Fibroblast of lung (primary cell): ENCODE data around the gene WDR93. TPM values are rescaled to one million over a fixed set of nuclear protein-coding genes. Genes with fewer than 3 reads are reported as not detected.

Source experiments
- DNase-seq, 2 donors: peaks; one replicate each; pipeline versions ENCODE4 v3.0.0 to v3.0.0-alpha.2; 2010; ENCODE audit warnings: low read depth in 2 of 2
- H2AFZ ChIP-seq: 2 replicates; pipeline ENCODE4 v1.5.1; 2012; ENCODE audit warnings: low read length, control low read depth, inconsistent platforms
- H3K27ac ChIP-seq: 2 replicates; pipeline ENCODE4 v1.5.1; 2011; ENCODE audit warnings: low read length, control low read depth; ENCODE audit not compliant: insufficient read depth
- H3K27me3 ChIP-seq: 2 replicates; pipeline ENCODE4 v1.5.1; 2011; ENCODE audit warnings: mild to moderate bottlenecking, low read length; ENCODE audit not compliant: control insufficient read depth, insufficient read depth
- H3K36me3 ChIP-seq: 2 replicates; pipeline ENCODE4 v1.5.1; 2011; ENCODE audit warnings: low read length; ENCODE audit not compliant: control insufficient read depth, insufficient read depth
- H3K4me1 ChIP-seq: 2 replicates; pipeline ENCODE4 v1.5.1; 2011; ENCODE audit warnings: low read length; ENCODE audit not compliant: control insufficient read depth, insufficient read depth; ENCODE audit errors: extremely low read depth
- H3K4me2 ChIP-seq: 2 replicates; pipeline ENCODE4 v1.5.1; 2011; ENCODE audit warnings: low read length, control low read depth; ENCODE audit not compliant: insufficient read depth; ENCODE audit errors: extremely low read depth
- H3K4me3 ChIP-seq, 4 experiments: fragments of 200-600 bp in 1 of 4; sonication (generic) in 1 of 4; replicated peaks in 1 of 4; 2 replicates each; pipeline ENCODE4 v1.5.1; 2011 to 2016; ENCODE audit warnings: low read length in 4 of 4, low read depth in 3 of 4, mild to moderate bottlenecking in 3 of 4, control low read depth in 2 of 4, inconsistent platforms in 1 of 4, mixed read lengths in 1 of 4; ENCODE audit not compliant: insufficient read depth in 1 of 4; ENCODE audit errors: control extremely low read depth in 1 of 4
- H3K79me2 ChIP-seq: 2 replicates; pipeline ENCODE4 v1.5.1; 2012; ENCODE audit warnings: mild to moderate bottlenecking, low read length, inconsistent platforms; ENCODE audit not compliant: control insufficient read depth, insufficient read depth
- H3K9ac ChIP-seq: 2 replicates; pipeline ENCODE4 v1.5.1; 2011; ENCODE audit warnings: mild to moderate bottlenecking, low read length, control low read depth; ENCODE audit not compliant: insufficient read depth
- H3K9me3 ChIP-seq: 2 replicates; pipeline ENCODE4 v1.5.1; 2012; ENCODE audit warnings: low read depth, low read length; ENCODE audit not compliant: control insufficient read depth, insufficient read depth
- H4K20me1 ChIP-seq: 2 replicates; pipeline ENCODE4 v1.5.1; 2011; ENCODE audit warnings: low read length; ENCODE audit not compliant: control insufficient read depth, insufficient read depth; ENCODE audit errors: extremely low read depth
- CTCF ChIP-seq, 2 donors: IDR thresholded peaks in 1 of 2; conservative IDR thresholded peaks in 1 of 2; 1 replicate in 1 of 2; 2 replicates in 1 of 2; pipeline ENCODE4 v1.5.1; 2011 to 2012; ENCODE audit warnings: low read length in 2 of 2, control low read depth in 1 of 2, inconsistent platforms in 1 of 2, low read depth in 1 of 2, mild to moderate bottlenecking in 1 of 2
- EZH2 ChIP-seq: IDR thresholded peaks from 2 replicates; pipeline ENCODE4 v1.5.1; 2012; ENCODE audit warnings: low read length, control low read depth, mild to moderate bottlenecking; ENCODE audit errors: missing control alignments
- polyA plus RNA-seq, 2 donors: library from polyadenylated mRNA; depleted of rRNA in 1 of 2; stranded (reverse) in 1 of 2; unstranded in 1 of 2; fragments of >200 nt; gene quantifications; 2 replicates each; pipeline ENCODE4 v1.2.1, GENCODE V29; 2011 to 2012; ENCODE audit warnings: missing spikeins in 1 of 2
- total RNA-seq: library from RNA; depleted of rRNA; stranded (reverse); fragments of >200 nt; gene quantifications from 2 replicates; pipeline ENCODE4 v1.2.1, GENCODE V29; 2014

The WDR93 gene
- total and polyA plus RNA-seq, 2 donors (not counting 1 experiment from before 2014, with no cell fraction given), result 0.14 to 0.17 TPM

DNA sequence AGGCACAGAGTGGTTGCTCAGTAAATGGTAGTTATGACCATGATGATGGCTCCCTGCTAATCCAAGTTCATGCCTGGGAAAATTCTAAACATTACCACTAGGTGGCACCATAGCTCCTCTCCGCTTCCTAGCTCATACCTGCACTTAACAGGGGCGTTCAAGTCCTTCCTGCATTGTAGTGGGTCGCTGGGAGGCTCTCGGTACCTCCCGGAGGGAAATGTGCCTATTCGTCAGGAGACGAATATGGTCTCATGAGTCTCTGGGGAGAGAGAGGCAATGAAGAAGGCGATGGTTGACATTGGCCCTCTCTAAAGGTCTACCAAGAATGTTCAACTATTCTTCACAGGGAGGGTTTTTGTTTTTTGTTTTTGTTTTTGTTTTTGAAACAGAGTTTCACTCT is 49.5 kb downstream of the WDR93 start:
- Histone ChIP-seq H3K9me3 (no peaks in the 10 kb centered on the region), H3K27me3 (peaks cover 10% of the 10 kb centered on the region), H2AFZ (no peak overlapping the region), H4K20me1 (no peaks in the 10 kb centered on the region), H3K27ac (no peak overlapping the region), H3K79me2 (no peaks in the 10 kb centered on the region), H3K4me1 (no peaks in the 10 kb centered on the region), H3K4me3 (no peak overlapping the region), H3K9ac (no peak overlapping the region), H3K36me3 (no peaks in the 10 kb centered on the region), H3K4me2 (no peak overlapping the region)
- TF ChIP-seq EZH2 (no peak), CTCF (conservative IDR thresholded peaks at IDR 0.05 in 1 of 2, IDR thresholded peaks at IDR 0.05 in 1 of 2; ENCODE audit: low read depth in 1 of 2, low read length in 2 of 2) (peak; percentile 81 to 84)
- peak; percentile 56 to 76 for DNase-seq

- Histone ChIP-seq H3K4me2 (no peak overlapping the region), H3K9ac (no peak overlapping the region), H3K79me2 (no peaks in the 10 kb centered on the region), H3K36me3 (no peaks in the 10 kb centered on the region), H2AFZ (no peak overlapping the region), H3K4me1 (no peaks in the 10 kb centered on the region), H3K27ac (no peak overlapping the region), H3K4me3 (no peak overlapping the region), H3K27me3 (peaks cover 8% of the 10 kb centered on the region), H3K9me3 (no peaks in the 10 kb centered on the region), H4K20me1 (no peaks in the 10 kb centered on the region)
- DNase-seq, result no peak
- TF ChIP-seq CTCF (conservative IDR thresholded peaks at IDR 0.05 in 1 of 2, IDR thresholded peaks at IDR 0.05 in 1 of 2; ENCODE audit: low read depth in 1 of 2, low read length in 2 of 2) (no peak), EZH2 (no peak)
These were observed 52.4 kb downstream of the WDR93 start for GRCh38 chr15:89743011-89743410.

DNA sequence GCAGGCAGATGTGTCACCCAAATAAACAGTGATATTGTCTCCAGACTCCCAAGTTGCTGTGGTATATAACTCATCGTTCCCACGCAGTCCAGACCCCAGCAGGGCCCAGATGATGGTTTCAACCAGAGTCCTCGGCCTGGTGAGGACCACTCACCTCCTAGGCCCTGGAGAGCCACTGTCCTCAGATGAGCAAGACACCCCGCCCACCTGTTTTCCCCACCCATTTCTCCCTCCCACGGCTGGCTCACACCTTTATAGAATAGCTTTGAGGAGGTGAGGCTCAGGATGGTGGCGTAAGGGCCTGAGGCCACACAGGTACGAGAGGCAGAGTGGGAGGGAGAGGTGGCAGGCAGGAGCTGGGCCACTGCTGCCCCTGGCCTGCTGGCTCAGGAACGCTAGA is 53.0 kb downstream of the WDR93 start:
- H2AFZ ChIP-seq, result no peak overlapping the region
- H3K79me2 ChIP-seq, result no peaks in the 10 kb centered on the region
- H3K9me3 ChIP-seq, result no peaks in the 10 kb centered on the region
- no peaks in the 10 kb centered on the region for H4K20me1 ChIP-seq
- DNase-seq, result no peak
- H3K9ac ChIP-seq, result no peak overlapping the region
- peaks cover 12% of the 10 kb centered on the region for H3K27me3 ChIP-seq
- TF ChIP-seq CTCF (conservative IDR thresholded peaks at IDR 0.05 in 1 of 2, IDR thresholded peaks at IDR 0.05 in 1 of 2; ENCODE audit: low read depth in 1 of 2, low read length in 2 of 2), result no peak
- TF ChIP-seq EZH2, result no peak
- no peak overlapping the region for H3K4me2 ChIP-seq
- H3K4me1 ChIP-seq, result no peaks in the 10 kb centered on the region
- H3K4me3 ChIP-seq, result no peak overlapping the region
- H3K36me3 ChIP-seq, result no peaks in the 10 kb centered on the region
- H3K27ac ChIP-seq, result no peak overlapping the region
